Gastroesophageal sphincter (tissue), 3 donors: ENCODE results near the gene TUT4.

ENCODE experiments used
- EP300 ChIP-seq: sonication (generic); formaldehyde crosslinking; IDR thresholded peaks from one replicate; pipeline ENCODE4 v1.6.1; 2017; ENCODE audit warnings: antibody characterized with exemption, mild to moderate bottlenecking
- POLR2AphosphoS5 ChIP-seq: sonication (generic); formaldehyde crosslinking; IDR thresholded peaks from one replicate; pipeline ENCODE4 v1.6.1; 2017; ENCODE audit warnings: antibody characterized with exemption
- TF ChIP-seq, protein P1 (sequence below), 4 experiments: fragments of 200-600 bp in 2 of 4; fragments of 450-650 bp in 2 of 4; sonication (generic) in 1 of 4; IDR thresholded peaks; one replicate each; pipeline ENCODE4 v1.5.1; 2017 to 2019; ENCODE audit warnings: antibody characterized with exemption in 4 of 4, mild to moderate bottlenecking in 2 of 4, moderate library complexity in 2 of 4

DNA sequence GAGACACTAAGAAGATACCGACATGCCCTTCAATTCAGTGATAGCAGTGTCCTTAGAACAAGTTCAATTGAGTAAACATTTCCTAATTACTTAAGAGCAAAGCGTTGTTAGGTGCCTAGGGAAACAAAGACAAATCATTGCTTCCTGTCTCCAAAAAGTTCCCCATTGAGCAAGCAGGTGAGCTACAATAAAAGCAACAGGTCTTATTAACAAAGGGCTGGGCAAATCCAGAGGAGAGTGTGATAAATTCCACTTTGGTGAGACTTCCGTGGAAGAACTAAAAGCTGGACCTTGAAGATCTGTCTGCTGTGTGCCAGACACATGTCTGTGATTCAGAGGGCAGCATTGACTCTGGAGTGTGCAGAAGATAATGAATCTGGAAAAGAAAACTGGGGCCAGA, 1.9 kb upstream of the TUT4 start:
- TF ChIP-seq, protein P1, sequence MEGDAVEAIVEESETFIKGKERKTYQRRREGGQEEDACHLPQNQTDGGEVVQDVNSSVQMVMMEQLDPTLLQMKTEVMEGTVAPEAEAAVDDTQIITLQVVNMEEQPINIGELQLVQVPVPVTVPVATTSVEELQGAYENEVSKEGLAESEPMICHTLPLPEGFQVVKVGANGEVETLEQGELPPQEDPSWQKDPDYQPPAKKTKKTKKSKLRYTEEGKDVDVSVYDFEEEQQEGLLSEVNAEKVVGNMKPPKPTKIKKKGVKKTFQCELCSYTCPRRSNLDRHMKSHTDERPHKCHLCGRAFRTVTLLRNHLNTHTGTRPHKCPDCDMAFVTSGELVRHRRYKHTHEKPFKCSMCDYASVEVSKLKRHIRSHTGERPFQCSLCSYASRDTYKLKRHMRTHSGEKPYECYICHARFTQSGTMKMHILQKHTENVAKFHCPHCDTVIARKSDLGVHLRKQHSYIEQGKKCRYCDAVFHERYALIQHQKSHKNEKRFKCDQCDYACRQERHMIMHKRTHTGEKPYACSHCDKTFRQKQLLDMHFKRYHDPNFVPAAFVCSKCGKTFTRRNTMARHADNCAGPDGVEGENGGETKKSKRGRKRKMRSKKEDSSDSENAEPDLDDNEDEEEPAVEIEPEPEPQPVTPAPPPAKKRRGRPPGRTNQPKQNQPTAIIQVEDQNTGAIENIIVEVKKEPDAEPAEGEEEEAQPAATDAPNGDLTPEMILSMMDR (IDR thresholded peaks at IDR 0.05) = no peak
- TF ChIP-seq EP300 = no peak
- no peak for TF ChIP-seq POLR2AphosphoS5
